A673 (cell line): ENCODE results near the gene MIS18A. TPM values are rescaled to one million over a fixed set of nuclear protein-coding genes. Genes with fewer than 3 reads are reported as not detected.

Experiments used
- BruUV-seq: library from RNA; stranded (reverse); fragments of 400-500 nt; replicated peaks from 2 replicates; lab custom pipeline; 2021; lab: Mats Ljungman, UMichigan
- CTCF ChIA-PET: fragments of 300-600 bp; sonication (Branson Sonifier 250); formaldehyde crosslinking; loops from one replicate; lab custom pipeline; 2022; ENCODE audit warnings: antibody characterized with exemption; lab: Charles Lee
- POLR2A ChIA-PET: fragments of 300-600 bp; sonication (Branson Sonifier 250); formaldehyde crosslinking; loops from one replicate; lab custom pipeline; 2022; ENCODE audit warnings: antibody characterized with exemption; ENCODE audit not compliant: low non-redundant PET; lab: Charles Lee
- DNase-seq: peaks from one replicate; pipeline ENCODE4 v3.0.0-alpha.2; 2015; ENCODE audit warnings: low spot score
- H3K27ac ChIP-seq: fragments of 200-600 bp; sonication (generic); 2 replicates; pipeline ENCODE4 v1.5.1; 2016; ENCODE audit warnings: mixed run types, low read depth, mild to moderate bottlenecking, mixed read lengths, antibody characterized with exemption, low read length; ENCODE audit not compliant: poor library complexity, severe bottlenecking
- H3K27me3 ChIP-seq: fragments of 200-600 bp; sonication (generic); replicated peaks from 2 replicates; pipeline ENCODE4 v1.6.1; 2017; ENCODE audit warnings: mixed run types, low read depth, mild to moderate bottlenecking, mixed read lengths, antibody characterized with exemption, low read length; ENCODE audit not compliant: insufficient read depth, poor library complexity
- H3K36me3 ChIP-seq: fragments of 200-600 bp; sonication (generic); 2 replicates; pipeline ENCODE4 v1.6.1; 2016; ENCODE audit warnings: mixed run types, mild to moderate bottlenecking, mixed read lengths, antibody characterized with exemption, low read length; ENCODE audit not compliant: insufficient read depth, poor library complexity, severe bottlenecking
- H3K4me1 ChIP-seq: fragments of 200-600 bp; sonication (generic); 2 replicates; pipeline ENCODE4 v1.6.1; 2017; ENCODE audit warnings: mixed run types, mild to moderate bottlenecking, mixed read lengths, antibody characterized with exemption, low read length; ENCODE audit not compliant: insufficient read depth, poor library complexity, severe bottlenecking
- H3K4me3 ChIP-seq: fragments of 200-600 bp; sonication (generic); 2 replicates; pipeline ENCODE4 v1.5.1; 2016; ENCODE audit warnings: low read depth, mixed run types, mild to moderate bottlenecking, mixed read lengths, low read length; ENCODE audit not compliant: poor library complexity, severe bottlenecking
- H3K9me3 ChIP-seq: fragments of 200-600 bp; sonication (generic); 2 replicates; pipeline ENCODE4 v1.6.1; 2016; ENCODE audit warnings: mixed run types, low read depth, mild to moderate bottlenecking, mixed read lengths, antibody characterized with exemption, low read length; ENCODE audit not compliant: poor library complexity, severe bottlenecking
- CTCF ChIP-seq: fragments of 300-800, 200-600 bp; sonication (generic); conservative IDR thresholded peaks from 2 replicates; pipeline ENCODE4 v1.5.1; 2017; ENCODE audit warnings: low read depth, mild to moderate bottlenecking, antibody characterized with exemption, low read length, moderate library complexity, mixed read lengths
- EZH2 ChIP-seq: fragments of 200-600 bp; sonication (generic); IDR thresholded peaks from 2 replicates; pipeline ENCODE4 v1.6.1; 2017; ENCODE audit warnings: borderline replicate concordance, low read depth, mild to moderate bottlenecking, mixed read lengths, antibody characterized with exemption, low read length; ENCODE audit not compliant: poor library complexity, severe bottlenecking
- intact Hi-C: fragments of 100-400 bp; cut with micrococcal nuclease; formaldehyde crosslinking; loops from one replicate; pipeline ENCODE4 v1.10.0; 2022; ENCODE audit not compliant: unreplicated experiment
- total RNA-seq: library from RNA; stranded (reverse); gene quantifications from 2 replicates; pipeline ENCODE4 v1.2.3, GENCODE V29; 2021

The MIS18A gene
- total RNA-seq, 1 experiment from 2014 or later, result 40.1 TPM

GRCh38 chr21:32320726-32321125 lies 41.9 kb upstream of the MIS18A start:
- intact Hi-C loops, result no loop called here
- no TSS peak for BruUV-seq
- peaks cover 96% of the 10 kb centered on the region for H3K36me3 ChIP-seq
- ChIA-PET CTCF (no interaction called here), POLR2A (no interaction called here)
- no peaks in the 10 kb centered on the region for H3K4me1 ChIP-seq
- H3K27me3 ChIP-seq, result no peaks in the 10 kb centered on the region
- no peak for DNase-seq
- no peak for TF ChIP-seq EZH2
- TF ChIP-seq CTCF, result no peak
- no peak overlapping the region for H3K27ac ChIP-seq
- H3K9me3 ChIP-seq, result no peaks in the 10 kb centered on the region
- H3K4me3 ChIP-seq, result no peak overlapping the region

- POLR2A ChIA-PET, result no interaction called here
- TF ChIP-seq EZH2 (no peak), CTCF (no peak)
- CTCF ChIA-PET, result no interaction called here
- intact Hi-C loops, result no loop called here
- Histone ChIP-seq H3K27ac (no peak overlapping the region), H3K4me1 (no peaks in the 10 kb centered on the region), H3K9me3 (no peaks in the 10 kb centered on the region), H3K4me3 (no peak overlapping the region), H3K36me3 (peaks cover 93% of the 10 kb centered on the region), H3K27me3 (no peaks in the 10 kb centered on the region)
- DNase-seq, result no peak
- BruUV-seq, result no TSS peak
Measured at GRCh38 chr21:32320059-32320458, 41.2 kb upstream of the MIS18A start.

GRCh38 chr21:32319012-32319411 lies 40.2 kb upstream of the MIS18A start:
- POLR2A ChIA-PET, result no interaction called here
- no peaks in the 10 kb centered on the region for H3K9me3 ChIP-seq
- BruUV-seq, result no TSS peak
- no peak for DNase-seq
- no peak for TF ChIP-seq CTCF
- no peak for TF ChIP-seq EZH2
- H3K27me3 ChIP-seq, result no peaks in the 10 kb centered on the region
- CTCF ChIA-PET, result interaction anchor here (0.6 kb wide), 1 partner anchor 282 kb away, joined by 4 read pairs; no protein-coding TSS in a partner anchor
- H3K4me1 ChIP-seq, result no peaks in the 10 kb centered on the region
- H3K27ac ChIP-seq, result no peak overlapping the region
- H3K4me3 ChIP-seq, result no peak overlapping the region
- H3K36me3 ChIP-seq, result peaks cover 90% of the 10 kb centered on the region
- intact Hi-C loops, result no loop called here
